ENCODE measurements around the gene OSTN. TPM values are rescaled to one million over a fixed set of nuclear protein-coding genes. Genes with fewer than 3 reads are reported as not detected.

OSTN gene
- total RNA-seq, 2 experiments from 2014 or later, result not detected

- Mint-ChIP-seq H3K36me3 (ENCODE audit: low read depth) (no peaks in the 10 kb centered on the region), H3K4me1 (ENCODE audit: low read depth) (no peaks in the 10 kb centered on the region), H3K27ac (no peak overlapping the region), H3K4me3 (no peak overlapping the region), H3K27me3 (peaks cover 7% of the 10 kb centered on the region), H3K9me3 (no peaks in the 10 kb centered on the region)
- Histone ChIP-seq H3K9me3 (ENCODE audit: control insufficient read depth in 1 of 2, insufficient read depth in 1 of 2, low read length in 2 of 2) (peaks cover 0 to 4% of the 10 kb centered on the region in 2 experiments), H3K4me3 (ENCODE audit: low read length) (no peak overlapping the region), H3K4me1 (ENCODE audit: insufficient read depth, low read length) (no peaks in the 10 kb centered on the region), H3K27ac (ENCODE audit: low read depth in 1 of 2, low read length in 2 of 2) (no peak overlapping the region), H3K36me3 (ENCODE audit: insufficient read depth, low read length) (no peaks in the 10 kb centered on the region), H3K27me3 (ENCODE audit: control insufficient read depth in 1 of 2, insufficient read depth in 2 of 2, low read length in 2 of 2) (no peaks in the 10 kb centered on the region)
- intact Hi-C loops (cut with DNase I, micrococcal nuclease), result no loop called here
- DNase-seq (no peak), ATAC-seq (ENCODE audit: poor library complexity) (no peak)
- CTCF ChIA-PET, result no interaction called here
- POLR2A ChIA-PET, result interaction anchor here (0.6 kb wide), 1 partner anchor 22 kb away, joined by 3 read pairs; no protein-coding TSS in a partner anchor
- TF ChIP-seq CTCF (IDR thresholded peaks at IDR 0.05), result no peak
Observed at GRCh38 chr3:191262650-191263049, 63.6 kb downstream of the OSTN start.

GRCh38 chr3:191263365-191263764 is 64.3 kb downstream of the OSTN start:
- H3K4me1 ChIP-seq (ENCODE audit: insufficient read depth, low read length), result no peaks in the 10 kb centered on the region
- peaks cover 0 to 4% of the 10 kb centered on the region in 2 experiments for H3K9me3 ChIP-seq (ENCODE audit: control insufficient read depth in 1 of 2, insufficient read depth in 1 of 2, low read length in 2 of 2)
- intact Hi-C loops (cut with DNase I, micrococcal nuclease), result no loop called here
- Mint-ChIP-seq H3K36me3 (ENCODE audit: low read depth) (no peaks in the 10 kb centered on the region), H3K9me3 (no peaks in the 10 kb centered on the region), H3K27me3 (peaks cover 7% of the 10 kb centered on the region), H3K4me3 (no peak overlapping the region), H3K27ac (no peak overlapping the region), H3K4me1 (ENCODE audit: low read depth) (no peaks in the 10 kb centered on the region)
- no peaks in the 10 kb centered on the region for H3K36me3 ChIP-seq (ENCODE audit: insufficient read depth, low read length)
- no peaks in the 10 kb centered on the region for H3K27me3 ChIP-seq (ENCODE audit: control insufficient read depth in 1 of 2, insufficient read depth in 2 of 2, low read length in 2 of 2)
- DNase-seq (no peak), ATAC-seq (ENCODE audit: poor library complexity) (no peak)
- TF ChIP-seq CTCF (IDR thresholded peaks at IDR 0.05), result no peak
- H3K27ac ChIP-seq (ENCODE audit: low read depth in 1 of 2, low read length in 2 of 2), result no peak overlapping the region
- ChIA-PET POLR2A (interaction anchor here (0.6 kb wide), 1 partner anchor 23 kb away, joined by 3 read pairs; no protein-coding TSS in a partner anchor), CTCF (interaction anchor here (0.9 kb wide), 1 partner anchor 9 kb away, joined by 3 read pairs; no protein-coding TSS in a partner anchor)
- H3K4me3 ChIP-seq (ENCODE audit: low read length), result no peak overlapping the region

GRCh38 chr3:191263850-191264249 is 64.8 kb downstream of the OSTN start:
- intact Hi-C loops (cut with DNase I, micrococcal nuclease), result no loop called here
- CTCF ChIA-PET, result interaction anchor here (0.9 kb wide), 1 partner anchor 8 kb away, joined by 3 read pairs; no protein-coding TSS in a partner anchor
- no peak overlapping the region for H3K27ac Mint-ChIP-seq

More at GRCh38 chr3:191263850-191264249, 64.8 kb downstream of the OSTN start:
- DNase-seq, result no peak
- no peak for ATAC-seq (ENCODE audit: poor library complexity)
- H3K27me3 Mint-ChIP-seq, result peaks cover 7% of the 10 kb centered on the region
- TF ChIP-seq CTCF (IDR thresholded peaks at IDR 0.05), result no peak
- H3K36me3 ChIP-seq (ENCODE audit: insufficient read depth, low read length), result no peaks in the 10 kb centered on the region
- no peak overlapping the region for H3K4me3 ChIP-seq (ENCODE audit: low read length)
- H3K4me1 Mint-ChIP-seq (ENCODE audit: low read depth), result no peaks in the 10 kb centered on the region
- no peak overlapping the region for H3K4me3 Mint-ChIP-seq
- no peak overlapping the region for H3K27ac ChIP-seq (ENCODE audit: low read depth in 1 of 2, low read length in 2 of 2)
- no peaks in the 10 kb centered on the region for H3K9me3 Mint-ChIP-seq
- H3K9me3 ChIP-seq (ENCODE audit: control insufficient read depth in 1 of 2, insufficient read depth in 1 of 2, low read length in 2 of 2), result peaks cover 0 to 4% of the 10 kb centered on the region in 2 experiments
- no peaks in the 10 kb centered on the region for H3K27me3 ChIP-seq (ENCODE audit: control insufficient read depth in 1 of 2, insufficient read depth in 2 of 2, low read length in 2 of 2)
- no peaks in the 10 kb centered on the region for H3K4me1 ChIP-seq (ENCODE audit: insufficient read depth, low read length)
- POLR2A ChIA-PET, result no interaction called here
- no peaks in the 10 kb centered on the region for H3K36me3 Mint-ChIP-seq (ENCODE audit: low read depth)
